ENCODE measurements around the gene CCSER1. TPM values are rescaled to one million over a fixed set of nuclear protein-coding genes. Genes with fewer than 3 reads are reported as not detected.

The CCSER1 gene
- total RNA-seq, 1 donor from 2014 or later, result 20.1 TPM

GRCh38 chr4:91220315-91220714, 1093.1 kb downstream of the CCSER1 start:
- H3K4me1 Mint-ChIP-seq, result no peaks in the 10 kb centered on the region
- no peak overlapping the region for H3K4me3 Mint-ChIP-seq
- H3K27me3 Mint-ChIP-seq, result no peaks in the 10 kb centered on the region
- no peak for ATAC-seq (ENCODE audit: low read depth)
- H3K27ac Mint-ChIP-seq, result no peak overlapping the region
- no peak for TF ChIP-seq CTCF (IDR thresholded peaks at IDR 0.05)
- no peak for DNase-seq
- peaks cover 5% of the 10 kb centered on the region for H3K9me3 Mint-ChIP-seq
- H3K36me3 Mint-ChIP-seq (ENCODE audit: low read depth), result no peaks in the 10 kb centered on the region
- POLR2A ChIA-PET, result no interaction called here
- intact Hi-C loops (cut with micrococcal nuclease), result no loop called here
- CTCF ChIA-PET, result no interaction called here

DNA sequence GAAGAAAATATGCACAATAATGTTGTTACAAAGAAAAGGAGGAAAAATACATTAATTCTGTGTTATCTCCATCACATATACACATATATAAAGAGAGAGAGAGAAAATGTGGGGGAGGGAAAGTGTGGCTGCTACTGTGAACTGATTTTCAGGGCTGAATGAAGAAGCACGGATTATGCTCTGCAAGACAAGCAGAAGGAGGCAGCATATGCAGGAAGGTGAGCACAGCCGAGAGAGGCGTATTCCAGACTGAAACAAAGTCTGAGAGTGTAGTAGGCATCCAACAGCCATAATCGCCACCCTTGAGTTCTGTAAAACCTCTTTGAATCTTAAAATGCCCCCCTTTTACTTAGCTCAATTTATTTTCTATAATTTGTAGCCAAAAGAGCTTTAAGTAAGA, 1094.8 kb downstream of the CCSER1 start:
- H3K4me1 Mint-ChIP-seq, result no peaks in the 10 kb centered on the region
- intact Hi-C loops (cut with micrococcal nuclease), result no loop called here
- CTCF ChIA-PET, result no interaction called here
- POLR2A ChIA-PET, result no interaction called here
- no peak overlapping the region for H3K27ac Mint-ChIP-seq
- no peaks in the 10 kb centered on the region for H3K27me3 Mint-ChIP-seq
- ATAC-seq (ENCODE audit: low read depth) (no peak), DNase-seq (no peak)
- H3K36me3 Mint-ChIP-seq (ENCODE audit: low read depth), result no peaks in the 10 kb centered on the region
- no peak overlapping the region for H3K4me3 Mint-ChIP-seq
- H3K9me3 Mint-ChIP-seq, result peaks cover 3% of the 10 kb centered on the region
- TF ChIP-seq CTCF (IDR thresholded peaks at IDR 0.05), result no peak

DNA sequence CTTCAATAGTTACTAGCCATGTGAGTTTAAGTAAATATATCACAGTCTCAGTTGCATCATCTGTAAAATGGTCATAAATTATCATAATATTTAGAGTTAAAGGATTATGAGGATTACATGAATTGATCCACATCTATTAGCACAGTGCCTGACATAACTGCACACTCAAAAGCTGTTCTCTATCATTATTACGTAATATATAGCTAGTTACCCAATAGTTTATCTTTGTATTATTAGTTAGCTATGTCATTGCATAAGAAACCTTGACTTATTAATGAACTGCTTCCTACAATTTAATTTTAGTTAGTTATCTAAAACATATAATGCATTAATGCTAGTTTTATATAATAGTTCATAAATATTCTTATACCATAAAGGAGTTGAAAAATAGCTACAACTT, 1099.7 kb downstream of the CCSER1 start:
- no peaks in the 10 kb centered on the region for H3K9me3 Mint-ChIP-seq
- ATAC-seq (ENCODE audit: low read depth) (no peak), DNase-seq (no peak)
- H3K4me1 Mint-ChIP-seq, result no peaks in the 10 kb centered on the region
- H3K27me3 Mint-ChIP-seq, result no peaks in the 10 kb centered on the region
- ChIA-PET POLR2A (no interaction called here), CTCF (no interaction called here)
- TF ChIP-seq CTCF (IDR thresholded peaks at IDR 0.05), result no peak
- intact Hi-C loops (cut with micrococcal nuclease), result no loop called here
- H3K36me3 Mint-ChIP-seq (ENCODE audit: low read depth), result no peaks in the 10 kb centered on the region
- H3K4me3 Mint-ChIP-seq, result no peak overlapping the region
- no peak overlapping the region for H3K27ac Mint-ChIP-seq

DNA sequence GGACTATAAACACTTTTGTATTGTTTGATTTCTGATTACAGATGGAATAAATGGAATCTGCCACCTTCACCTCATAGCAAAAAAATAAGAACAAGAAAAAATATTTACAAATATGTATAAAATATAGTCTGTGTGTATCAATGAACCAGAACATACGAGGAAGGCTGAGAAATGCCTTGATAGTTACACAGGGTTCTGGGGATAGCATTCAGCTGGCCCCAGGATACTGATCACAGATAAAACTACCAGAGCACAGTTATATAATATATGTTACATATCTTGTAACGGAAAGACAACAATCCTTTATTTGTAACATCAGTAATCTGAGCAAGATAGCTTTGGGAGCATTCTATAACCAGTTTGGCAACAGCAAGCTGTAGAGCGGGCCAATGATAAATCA, 1101.5 kb downstream of the CCSER1 start:
- no peak overlapping the region for H3K27ac Mint-ChIP-seq
- no peak for TF ChIP-seq CTCF (IDR thresholded peaks at IDR 0.05)
- H3K9me3 Mint-ChIP-seq, result no peaks in the 10 kb centered on the region
- no peak for DNase-seq
- ChIA-PET CTCF (no interaction called here), POLR2A (no interaction called here)
- no peak for ATAC-seq (ENCODE audit: low read depth)
- intact Hi-C loops (cut with micrococcal nuclease), result no loop called here
- no peaks in the 10 kb centered on the region for H3K36me3 Mint-ChIP-seq (ENCODE audit: low read depth)
- no peak overlapping the region for H3K4me3 Mint-ChIP-seq
- H3K4me1 Mint-ChIP-seq, result no peaks in the 10 kb centered on the region
- no peaks in the 10 kb centered on the region for H3K27me3 Mint-ChIP-seq

DNA sequence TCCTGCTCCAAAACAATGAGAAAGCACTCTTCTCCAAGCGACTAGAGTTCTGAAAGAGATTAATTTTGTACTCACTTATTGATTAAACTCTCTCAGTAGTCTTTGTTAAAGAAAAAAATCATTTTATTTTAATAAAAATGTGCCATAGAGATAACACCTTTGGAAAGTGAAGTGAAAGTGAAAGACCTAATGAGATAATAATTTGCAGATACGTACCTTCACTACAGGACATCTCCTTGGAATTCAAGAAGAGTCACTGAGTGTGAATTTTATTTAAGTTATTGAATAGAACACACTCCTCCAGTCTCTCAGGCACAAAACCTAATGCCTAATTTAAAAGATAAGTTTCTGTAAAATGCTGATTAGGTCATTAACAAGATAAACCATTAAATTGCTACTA, 1106.0 kb downstream of the CCSER1 start:
- no peak overlapping the region for H3K27ac Mint-ChIP-seq
- no peak overlapping the region for H3K4me3 Mint-ChIP-seq
- no peaks in the 10 kb centered on the region for H3K4me1 Mint-ChIP-seq

More for the DNA sequence above, 1106.0 kb downstream of the CCSER1 start:
- H3K36me3 Mint-ChIP-seq (ENCODE audit: low read depth), result no peaks in the 10 kb centered on the region
- no peak for TF ChIP-seq CTCF (IDR thresholded peaks at IDR 0.05)
- no peaks in the 10 kb centered on the region for H3K9me3 Mint-ChIP-seq
- POLR2A ChIA-PET, result no interaction called here
- CTCF ChIA-PET, result no interaction called here
- intact Hi-C loops (cut with micrococcal nuclease), result no loop called here
- H3K27me3 Mint-ChIP-seq, result no peaks in the 10 kb centered on the region
- DNase-seq, result no peak
- no peak for ATAC-seq (ENCODE audit: low read depth)
